Tibial nerve (tissue), 4 donors: Measurements from ENCODE around the gene NR2F1-AS1.

Source experiments
- EP300 ChIP-seq, 2 donors: sonication (generic); formaldehyde crosslinking; IDR thresholded peaks; one replicate each; pipeline ENCODE4 v1.6.1; 2017; ENCODE audit warnings: antibody characterized with exemption in 2 of 2, mild to moderate bottlenecking in 1 of 2
- POLR2A ChIP-seq, 2 donors: fragments of 450-650 bp; IDR thresholded peaks; one replicate each; pipeline ENCODE4 v1.6.1; 2017; ENCODE audit warnings: antibody characterized with exemption in 2 of 2, mild to moderate bottlenecking in 2 of 2, moderate library complexity in 2 of 2
- TF ChIP-seq, protein P1 (sequence below), 5 experiments: fragments of 200-600 bp in 3 of 5; fragments of 450-650 bp in 2 of 5; sonication (generic) in 3 of 5; IDR thresholded peaks; one replicate each; pipeline ENCODE4 v1.5.1; 2016 to 2019; ENCODE audit warnings: antibody characterized with exemption in 5 of 5, mild to moderate bottlenecking in 3 of 5, moderate library complexity in 2 of 5

DNA sequence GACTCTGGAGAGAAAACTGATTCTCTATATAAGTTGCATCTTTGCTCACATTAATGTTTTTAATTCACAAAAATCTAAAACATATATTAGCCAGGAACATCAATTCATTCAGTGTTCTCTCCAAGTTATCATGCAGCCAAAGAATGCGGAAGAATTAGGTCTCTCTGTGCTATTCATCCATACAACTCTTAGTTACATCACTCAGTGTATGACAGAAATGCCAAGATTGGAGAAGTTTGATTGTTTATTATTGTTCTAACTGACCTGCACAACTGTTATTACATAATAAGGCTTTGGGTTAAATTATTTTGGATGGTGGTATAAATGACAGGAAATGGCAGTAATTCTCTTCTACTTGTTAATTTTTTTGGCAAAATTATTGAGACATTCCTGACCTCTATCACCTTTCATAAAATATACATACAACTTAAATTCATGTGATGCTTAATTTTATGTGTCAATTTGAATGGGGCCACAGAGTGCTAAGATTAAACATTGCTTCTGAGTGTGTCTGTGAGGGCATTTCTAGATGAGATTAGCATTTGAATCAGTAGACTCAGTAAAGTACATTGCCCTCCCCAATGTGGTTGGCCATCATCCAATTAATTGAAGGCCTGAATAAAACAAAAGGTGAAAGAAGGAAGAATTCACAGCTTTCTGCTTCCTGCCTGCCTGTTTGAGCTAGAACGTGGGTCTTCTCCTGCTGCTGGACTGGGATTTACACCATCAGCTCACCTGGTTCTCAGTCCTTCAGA, 70.2 kb downstream of the NR2F1-AS1 start:
- TF ChIP-seq, protein P1, sequence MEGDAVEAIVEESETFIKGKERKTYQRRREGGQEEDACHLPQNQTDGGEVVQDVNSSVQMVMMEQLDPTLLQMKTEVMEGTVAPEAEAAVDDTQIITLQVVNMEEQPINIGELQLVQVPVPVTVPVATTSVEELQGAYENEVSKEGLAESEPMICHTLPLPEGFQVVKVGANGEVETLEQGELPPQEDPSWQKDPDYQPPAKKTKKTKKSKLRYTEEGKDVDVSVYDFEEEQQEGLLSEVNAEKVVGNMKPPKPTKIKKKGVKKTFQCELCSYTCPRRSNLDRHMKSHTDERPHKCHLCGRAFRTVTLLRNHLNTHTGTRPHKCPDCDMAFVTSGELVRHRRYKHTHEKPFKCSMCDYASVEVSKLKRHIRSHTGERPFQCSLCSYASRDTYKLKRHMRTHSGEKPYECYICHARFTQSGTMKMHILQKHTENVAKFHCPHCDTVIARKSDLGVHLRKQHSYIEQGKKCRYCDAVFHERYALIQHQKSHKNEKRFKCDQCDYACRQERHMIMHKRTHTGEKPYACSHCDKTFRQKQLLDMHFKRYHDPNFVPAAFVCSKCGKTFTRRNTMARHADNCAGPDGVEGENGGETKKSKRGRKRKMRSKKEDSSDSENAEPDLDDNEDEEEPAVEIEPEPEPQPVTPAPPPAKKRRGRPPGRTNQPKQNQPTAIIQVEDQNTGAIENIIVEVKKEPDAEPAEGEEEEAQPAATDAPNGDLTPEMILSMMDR (IDR thresholded peaks at IDR 0.05), result no peak
- TF ChIP-seq POLR2A (IDR thresholded peaks at IDR 0.05), result no peak
- no peak for TF ChIP-seq EP300 (IDR thresholded peaks at IDR 0.05)
